ENCODE results near the gene CHST8.
A peak's percentile ranks its signal among the peaks of the same experiment; 100 is the strongest.

CHST8 gene

DNA sequence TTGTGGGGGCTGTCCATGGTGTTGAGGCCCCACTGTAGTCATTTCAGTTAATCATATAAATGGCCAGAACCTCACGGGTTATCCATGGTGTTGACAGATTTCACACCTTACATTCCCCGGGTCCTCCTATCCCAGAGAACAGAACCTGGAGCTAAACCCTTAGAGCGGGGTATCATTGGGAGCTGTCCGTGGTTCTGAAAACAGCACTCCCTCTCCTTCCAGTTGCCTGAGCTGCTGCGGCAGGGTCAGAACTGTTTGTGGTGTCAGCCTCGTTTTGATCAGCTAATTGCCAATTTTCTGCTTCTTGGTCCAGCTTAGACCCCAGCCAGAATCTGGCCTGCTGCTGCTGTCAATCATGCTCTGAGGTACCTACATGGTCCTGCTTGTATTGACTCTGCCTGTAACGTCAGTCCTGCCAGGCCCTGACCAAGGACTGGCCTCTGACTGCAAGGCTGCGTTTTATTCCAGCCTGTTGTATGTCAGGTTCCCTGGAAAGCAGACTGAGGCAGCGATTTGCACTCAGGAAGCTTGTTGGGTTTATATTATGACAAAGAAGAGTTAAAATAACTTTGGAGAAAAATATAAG is 119.2 kb downstream of the CHST8 start:
- TF ChIP-seq POLR2AphosphoS5 (IDR thresholded peaks at IDR 0.05; ENCODE audit: low read depth, low read length): no peak
- TF ChIP-seq, protein P1, sequence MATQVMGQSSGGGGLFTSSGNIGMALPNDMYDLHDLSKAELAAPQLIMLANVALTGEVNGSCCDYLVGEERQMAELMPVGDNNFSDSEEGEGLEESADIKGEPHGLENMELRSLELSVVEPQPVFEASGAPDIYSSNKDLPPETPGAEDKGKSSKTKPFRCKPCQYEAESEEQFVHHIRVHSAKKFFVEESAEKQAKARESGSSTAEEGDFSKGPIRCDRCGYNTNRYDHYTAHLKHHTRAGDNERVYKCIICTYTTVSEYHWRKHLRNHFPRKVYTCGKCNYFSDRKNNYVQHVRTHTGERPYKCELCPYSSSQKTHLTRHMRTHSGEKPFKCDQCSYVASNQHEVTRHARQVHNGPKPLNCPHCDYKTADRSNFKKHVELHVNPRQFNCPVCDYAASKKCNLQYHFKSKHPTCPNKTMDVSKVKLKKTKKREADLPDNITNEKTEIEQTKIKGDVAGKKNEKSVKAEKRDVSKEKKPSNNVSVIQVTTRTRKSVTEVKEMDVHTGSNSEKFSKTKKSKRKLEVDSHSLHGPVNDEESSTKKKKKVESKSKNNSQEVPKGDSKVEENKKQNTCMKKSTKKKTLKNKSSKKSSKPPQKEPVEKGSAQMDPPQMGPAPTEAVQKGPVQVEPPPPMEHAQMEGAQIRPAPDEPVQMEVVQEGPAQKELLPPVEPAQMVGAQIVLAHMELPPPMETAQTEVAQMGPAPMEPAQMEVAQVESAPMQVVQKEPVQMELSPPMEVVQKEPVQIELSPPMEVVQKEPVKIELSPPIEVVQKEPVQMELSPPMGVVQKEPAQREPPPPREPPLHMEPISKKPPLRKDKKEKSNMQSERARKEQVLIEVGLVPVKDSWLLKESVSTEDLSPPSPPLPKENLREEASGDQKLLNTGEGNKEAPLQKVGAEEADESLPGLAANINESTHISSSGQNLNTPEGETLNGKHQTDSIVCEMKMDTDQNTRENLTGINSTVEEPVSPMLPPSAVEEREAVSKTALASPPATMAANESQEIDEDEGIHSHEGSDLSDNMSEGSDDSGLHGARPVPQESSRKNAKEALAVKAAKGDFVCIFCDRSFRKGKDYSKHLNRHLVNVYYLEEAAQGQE (IDR thresholded peaks at IDR 0.05; ENCODE audit: insufficient read depth in 1 of 2, low read depth in 2 of 2, low read length in 2 of 2): peak; percentile 95 to 97

DNA sequence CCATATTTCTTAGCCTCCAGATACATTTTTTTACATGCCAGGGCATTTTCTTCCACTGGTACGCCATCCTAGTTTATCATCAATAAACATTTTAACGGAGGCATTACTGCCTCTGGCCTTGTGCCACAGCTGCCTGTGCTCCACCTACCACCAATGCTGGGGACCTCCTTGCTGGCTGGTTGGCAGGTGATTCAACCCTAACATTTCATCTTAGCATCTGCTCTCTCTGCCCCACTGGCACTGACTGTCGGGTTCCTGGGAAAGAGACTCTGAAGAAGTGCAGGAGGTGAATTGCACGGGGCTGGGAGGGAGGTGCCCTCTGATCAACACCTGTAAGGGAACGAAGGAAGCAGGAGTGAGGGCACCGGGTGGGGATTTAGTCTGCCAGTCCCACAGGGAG is 123.5 kb downstream of the CHST8 start:
- TF ChIP-seq FOXP2 (optimal IDR thresholded peaks at IDR 0.05; ENCODE audit: borderline replicate concordance, extremely low read depth, extremely low read length, insufficient read depth): no peak
- TF ChIP-seq TAF1 (IDR thresholded peaks at IDR 0.05; ENCODE audit: borderline replicate concordance, insufficient read depth, low read length): no peak
- no peak for TF ChIP-seq SIN3A (IDR thresholded peaks at IDR 0.05; ENCODE audit: borderline replicate concordance, insufficient read depth, low read length)
- TF ChIP-seq, protein P1 (IDR thresholded peaks at IDR 0.05; ENCODE audit: insufficient read depth in 1 of 2, low read depth in 2 of 2, low read length in 2 of 2): no peak
- TF ChIP-seq POLR2AphosphoS5 (IDR thresholded peaks at IDR 0.05; ENCODE audit: low read depth, low read length): no peak

DNA sequence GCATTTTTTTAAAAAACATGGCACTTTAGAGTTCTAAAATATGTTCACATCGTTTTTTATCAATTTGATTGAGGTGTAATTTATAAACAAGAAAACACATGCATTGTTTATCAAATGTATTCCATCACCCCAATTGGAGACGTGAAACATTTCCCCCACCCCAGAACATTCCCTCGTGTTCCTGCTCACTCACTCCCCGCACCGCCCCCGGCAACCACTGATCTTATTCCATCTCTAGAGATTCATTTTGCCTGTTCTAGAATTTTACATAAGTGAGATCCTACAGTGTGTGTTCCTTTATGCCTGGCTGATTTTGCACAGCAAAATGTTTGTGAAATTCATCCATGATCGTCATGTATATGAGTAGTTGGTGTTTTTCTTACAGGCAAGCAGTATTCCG is 124.4 kb downstream of the CHST8 start:
- TF ChIP-seq, protein P1 (IDR thresholded peaks at IDR 0.05; ENCODE audit: insufficient read depth in 1 of 2, low read depth in 2 of 2, low read length in 2 of 2): no peak
- TF ChIP-seq TAF1 (IDR thresholded peaks at IDR 0.05; ENCODE audit: borderline replicate concordance, insufficient read depth, low read length): no peak
- no peak for TF ChIP-seq SIN3A (IDR thresholded peaks at IDR 0.05; ENCODE audit: borderline replicate concordance, insufficient read depth, low read length)
- no peak for TF ChIP-seq FOXP2 (optimal IDR thresholded peaks at IDR 0.05; ENCODE audit: borderline replicate concordance, extremely low read depth, extremely low read length, insufficient read depth)
- no peak for TF ChIP-seq POLR2AphosphoS5 (IDR thresholded peaks at IDR 0.05; ENCODE audit: low read depth, low read length)

DNA sequence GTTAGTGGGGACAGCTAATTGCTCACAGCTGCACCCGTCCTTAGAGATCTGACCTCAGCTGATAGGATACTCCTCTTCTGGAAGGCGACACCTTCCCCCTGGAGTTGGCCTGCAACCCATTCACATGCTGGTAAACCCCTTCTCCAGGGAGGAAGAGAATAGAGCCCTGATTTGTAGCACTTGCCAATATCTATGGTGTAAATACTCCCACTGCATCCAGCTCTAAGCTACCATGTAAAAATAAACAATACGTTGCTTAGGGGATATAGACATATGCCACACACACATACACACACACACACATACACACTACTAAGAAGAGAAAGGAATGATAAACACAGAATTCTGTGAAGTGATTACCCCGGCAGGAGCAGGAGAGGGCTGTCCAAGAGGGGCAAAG is 125.5 kb downstream of the CHST8 start:
- TF ChIP-seq POLR2AphosphoS5 (IDR thresholded peaks at IDR 0.05; ENCODE audit: low read depth, low read length) (no peak), TAF1 (IDR thresholded peaks at IDR 0.05; ENCODE audit: borderline replicate concordance, insufficient read depth, low read length) (no peak), FOXP2 (optimal IDR thresholded peaks at IDR 0.05; ENCODE audit: borderline replicate concordance, extremely low read depth, extremely low read length, insufficient read depth) (no peak), SIN3A (IDR thresholded peaks at IDR 0.05; ENCODE audit: borderline replicate concordance, insufficient read depth, low read length) (no peak)
- TF ChIP-seq, protein P1 (IDR thresholded peaks at IDR 0.05; ENCODE audit: insufficient read depth in 1 of 2, low read depth in 2 of 2, low read length in 2 of 2): no peak

DNA sequence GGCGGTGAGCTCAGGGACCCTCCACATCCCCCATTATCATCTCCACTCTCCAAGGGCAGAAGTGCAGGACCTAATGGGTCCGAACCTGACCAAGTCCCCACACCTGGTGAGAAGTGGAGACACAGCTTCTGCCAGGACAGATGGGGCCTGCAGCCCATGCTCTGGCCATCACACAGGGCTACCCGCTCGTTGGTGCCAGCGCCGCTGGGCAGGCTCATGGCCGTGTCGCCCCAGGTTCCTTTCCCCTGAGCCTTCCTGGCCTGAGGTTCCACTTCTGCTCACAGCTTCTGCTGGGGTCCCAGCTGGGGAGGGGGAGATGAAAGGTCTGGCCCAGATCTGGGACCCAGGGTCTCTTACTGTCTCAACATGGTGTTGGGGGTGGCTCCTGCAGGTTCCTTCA is 126.5 kb downstream of the CHST8 start:
- TF ChIP-seq FOXP2 (optimal IDR thresholded peaks at IDR 0.05; ENCODE audit: borderline replicate concordance, extremely low read depth, extremely low read length, insufficient read depth): no peak
- TF ChIP-seq SIN3A (IDR thresholded peaks at IDR 0.05; ENCODE audit: borderline replicate concordance, insufficient read depth, low read length): no peak
- TF ChIP-seq, protein P1 (IDR thresholded peaks at IDR 0.05; ENCODE audit: insufficient read depth in 1 of 2, low read depth in 2 of 2, low read length in 2 of 2): no peak
- TF ChIP-seq POLR2AphosphoS5 (IDR thresholded peaks at IDR 0.05; ENCODE audit: low read depth, low read length): no peak
